WTC11 (cell line): ENCODE results near the gene SDHAF4.

Experiments used
- CBFB ChIP-seq: sonication (generic); formaldehyde crosslinking; IDR thresholded peaks from 2 replicates; pipeline ENCODE4 v1.8.1; 2022; ENCODE audit warnings: mild to moderate bottlenecking, low read depth, missing genetic modification reagents
- CREB1 ChIP-seq: sonication (generic); formaldehyde crosslinking; IDR thresholded peaks from 2 replicates; pipeline ENCODE4 v1.8.0; 2023; ENCODE audit warnings: mild to moderate bottlenecking, missing genetic modification reagents
- E2F1 ChIP-seq: sonication (generic); formaldehyde crosslinking; IDR thresholded peaks from 2 replicates; pipeline ENCODE4 v1.8.0; 2022; ENCODE audit warnings: mild to moderate bottlenecking, missing genetic modification reagents
- E2F4 ChIP-seq: sonication (generic); formaldehyde crosslinking; IDR thresholded peaks from 2 replicates; pipeline ENCODE4 v1.8.1; 2022; ENCODE audit warnings: low read depth, mild to moderate bottlenecking, moderate library complexity, missing genetic modification reagents, borderline replicate concordance
- ETV6 ChIP-seq: sonication (generic); formaldehyde crosslinking; IDR thresholded peaks from 2 replicates; pipeline ENCODE4 v1.8.1; 2022; ENCODE audit warnings: mild to moderate bottlenecking, missing genetic modification reagents
- FOXK1 ChIP-seq: sonication (generic); formaldehyde crosslinking; IDR thresholded peaks from 2 replicates; pipeline ENCODE4 v1.8.0; 2022; ENCODE audit warnings: mild to moderate bottlenecking, moderate library complexity, missing genetic modification reagents
- NFYB ChIP-seq: sonication (generic); formaldehyde crosslinking; conservative IDR thresholded peaks from 2 replicates; pipeline ENCODE4 v1.8.0; 2022; ENCODE audit warnings: low read depth, missing genetic modification reagents
- PREB ChIP-seq: sonication (generic); formaldehyde crosslinking; IDR thresholded peaks from 2 replicates; pipeline ENCODE4 v1.8.1; 2022; ENCODE audit warnings: mild to moderate bottlenecking, missing genetic modification reagents, moderate library complexity, borderline replicate concordance
- SMAD3 ChIP-seq: sonication (generic); formaldehyde crosslinking; IDR thresholded peaks from 2 replicates; pipeline ENCODE4 v1.8.0; 2022; ENCODE audit warnings: missing genetic modification reagents, mild to moderate bottlenecking, borderline replicate concordance
- USF2 ChIP-seq: sonication (generic); formaldehyde crosslinking; IDR thresholded peaks from 2 replicates; pipeline ENCODE4 v1.8.1; 2023; ENCODE audit warnings: mild to moderate bottlenecking, missing genetic modification reagents, moderate library complexity
- ZNF219 ChIP-seq: sonication (generic); formaldehyde crosslinking; IDR thresholded peaks from 2 replicates; pipeline ENCODE4 v1.8.0; 2023; ENCODE audit warnings: missing genetic modification reagents, mild to moderate bottlenecking, borderline replicate concordance
- ZNF425 ChIP-seq: fragments of 250-450 bp; sonication (Bioruptor Pico); conservative IDR thresholded peaks from 2 replicates; pipeline ENCODE4 v1.9.0; 2021; ENCODE audit warnings: mild to moderate bottlenecking
- TF ChIP-seq, protein P1 (sequence below): fragments of 200-600 bp; IDR thresholded peaks from 2 replicates; pipeline ENCODE4 v1.8.0; 2022; ENCODE audit warnings: antibody characterized with exemption

DNA sequence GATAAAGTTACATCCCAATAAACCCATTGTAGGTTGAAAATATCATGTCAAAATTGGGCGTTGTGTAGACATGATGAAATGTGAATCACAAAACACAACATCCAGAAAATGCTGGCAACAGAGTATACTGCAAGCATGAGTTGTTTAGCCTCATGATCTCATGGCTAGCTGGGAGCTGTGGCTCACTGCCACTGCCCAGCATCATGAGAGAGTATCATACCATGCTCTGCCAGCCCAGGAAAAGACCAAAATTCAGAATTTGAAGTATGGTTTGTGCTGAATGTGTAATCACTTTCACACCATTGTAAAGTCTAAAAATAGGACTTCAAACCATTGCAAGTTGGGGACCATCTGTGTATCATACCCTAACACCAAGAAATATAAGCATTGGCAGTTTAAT lies 55.7 kb downstream of the SDHAF4 start:
- TF ChIP-seq ETV6 (CRISPR knock-in tag) = no peak
- TF ChIP-seq, protein P1, sequence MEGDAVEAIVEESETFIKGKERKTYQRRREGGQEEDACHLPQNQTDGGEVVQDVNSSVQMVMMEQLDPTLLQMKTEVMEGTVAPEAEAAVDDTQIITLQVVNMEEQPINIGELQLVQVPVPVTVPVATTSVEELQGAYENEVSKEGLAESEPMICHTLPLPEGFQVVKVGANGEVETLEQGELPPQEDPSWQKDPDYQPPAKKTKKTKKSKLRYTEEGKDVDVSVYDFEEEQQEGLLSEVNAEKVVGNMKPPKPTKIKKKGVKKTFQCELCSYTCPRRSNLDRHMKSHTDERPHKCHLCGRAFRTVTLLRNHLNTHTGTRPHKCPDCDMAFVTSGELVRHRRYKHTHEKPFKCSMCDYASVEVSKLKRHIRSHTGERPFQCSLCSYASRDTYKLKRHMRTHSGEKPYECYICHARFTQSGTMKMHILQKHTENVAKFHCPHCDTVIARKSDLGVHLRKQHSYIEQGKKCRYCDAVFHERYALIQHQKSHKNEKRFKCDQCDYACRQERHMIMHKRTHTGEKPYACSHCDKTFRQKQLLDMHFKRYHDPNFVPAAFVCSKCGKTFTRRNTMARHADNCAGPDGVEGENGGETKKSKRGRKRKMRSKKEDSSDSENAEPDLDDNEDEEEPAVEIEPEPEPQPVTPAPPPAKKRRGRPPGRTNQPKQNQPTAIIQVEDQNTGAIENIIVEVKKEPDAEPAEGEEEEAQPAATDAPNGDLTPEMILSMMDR = no peak
- no peak for TF ChIP-seq E2F4 (CRISPR knock-in tag)
- no peak for TF ChIP-seq USF2 (CRISPR knock-in tag)
- TF ChIP-seq FOXK1 (CRISPR knock-in tag) = no peak
- TF ChIP-seq ZNF425 (CRISPR knock-in tag) = no peak
- TF ChIP-seq CREB1 (CRISPR knock-in tag) = no peak
- TF ChIP-seq E2F1 (CRISPR knock-in tag) = no peak
- no peak for TF ChIP-seq NFYB (CRISPR knock-in tag)
- TF ChIP-seq SMAD3 (CRISPR knock-in tag) = no peak
- no peak for TF ChIP-seq PREB (CRISPR knock-in tag)
- TF ChIP-seq CBFB (CRISPR knock-in tag) = no peak
- no peak for TF ChIP-seq ZNF219 (CRISPR knock-in tag)
